Activated naive CD4-positive, alpha-beta T cell treated with anti-CD3 and anti-CD28 coated beads, Interleukin-2, amount 50 U/mL, for 24 hours (primary cell): Measurements from ENCODE around the gene KCNJ10.

Experiments
- H3K27ac Mint-ChIP-seq: one replicate; pipeline ENCODE4 v1.8.0; 2021; ENCODE audit warnings: mild to moderate bottlenecking, mixed read lengths
- H3K27me3 Mint-ChIP-seq: one replicate; pipeline ENCODE4 v1.8.0; 2021; ENCODE audit warnings: mixed read lengths
- H3K36me3 Mint-ChIP-seq: one replicate; pipeline ENCODE4 v1.8.0; 2021; ENCODE audit warnings: mixed read lengths
- H3K4me1 Mint-ChIP-seq: one replicate; pipeline ENCODE4 v1.8.0; 2021; ENCODE audit warnings: mixed read lengths
- H3K4me3 Mint-ChIP-seq: one replicate; pipeline ENCODE4 v1.8.0; 2021; ENCODE audit warnings: mild to moderate bottlenecking, mixed read lengths
- H3K9me3 Mint-ChIP-seq: one replicate; pipeline ENCODE4 v1.8.0; 2021; ENCODE audit warnings: mixed read lengths

KCNJ10 gene

DNA sequence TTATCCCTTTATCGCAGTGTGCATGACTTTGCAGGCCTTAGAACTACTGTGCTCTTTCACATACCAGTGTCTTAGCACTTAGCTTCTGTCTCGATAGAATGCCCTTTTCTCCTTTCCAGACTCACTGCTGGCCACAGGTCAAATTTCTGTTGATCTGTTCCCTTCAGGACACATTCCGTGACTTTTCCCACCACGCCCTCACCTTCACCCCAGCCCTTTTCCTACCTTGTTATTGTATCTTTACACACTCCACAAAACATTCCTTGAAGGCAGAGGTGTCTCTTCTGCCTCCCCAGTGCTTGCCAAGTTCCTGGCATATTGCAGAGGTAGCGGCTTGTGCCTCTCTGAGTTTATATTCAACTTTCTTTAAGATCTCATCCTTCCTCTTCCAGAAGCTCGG is 120.8 kb downstream of the KCNJ10 start:
- Mint-ChIP-seq H3K27me3 (peaks cover 16% of the 10 kb centered on the region), H3K4me3 (no peak overlapping the region)

More for the DNA sequence above, 120.8 kb downstream of the KCNJ10 start:
- Mint-ChIP-seq H3K27ac (no peak overlapping the region), H3K36me3 (no peaks in the 10 kb centered on the region), H3K4me1 (peaks cover 9% of the 10 kb centered on the region), H3K9me3 (no peaks in the 10 kb centered on the region)
